Activated CD4-positive, alpha-beta T cell treated with anti-CD3 and anti-CD28 coated beads for 36 hours (primary cell): ENCODE measurements around the gene ZNF687. TPM values are rescaled to one million over a fixed set of nuclear protein-coding genes. Genes with fewer than 3 reads are reported as not detected.

Experiments used
- ATAC-seq: fragments of 200-7000 bp; cut with Tn5 transposase; one replicate; pipeline ENCODE4 v1.10.0; 2021; ENCODE audit warnings: mild to moderate bottlenecking, moderate library complexity
- CTCF ChIA-PET: fragments of 350-600 bp; sonication (Branson Sonifier 250); formaldehyde crosslinking; loops from one replicate; lab custom pipeline; 2021; ENCODE audit warnings: antibody characterized with exemption; lab: Charles Lee
- POLR2A ChIA-PET: fragments of 350-600 bp; sonication (Branson Sonifier 250); formaldehyde crosslinking; loops from one replicate; lab custom pipeline; 2021; ENCODE audit warnings: antibody characterized with exemption, inconsistent platforms; lab: Charles Lee
- DNase-seq: peaks from one replicate; pipeline ENCODE4 v3.0.0-alpha.2; 2020
- H3K27ac Mint-ChIP-seq: one replicate; pipeline ENCODE4 v1.8.0; 2021; ENCODE audit warnings: mixed read lengths
- H3K27me3 Mint-ChIP-seq: one replicate; pipeline ENCODE4 v1.8.0; 2021; ENCODE audit warnings: mixed read lengths
- H3K36me3 Mint-ChIP-seq: one replicate; pipeline ENCODE4 v1.8.0; 2021; ENCODE audit warnings: low read depth, mixed read lengths
- H3K4me1 Mint-ChIP-seq: one replicate; pipeline ENCODE4 v1.8.0; 2021; ENCODE audit warnings: mixed read lengths
- H3K4me3 Mint-ChIP-seq: one replicate; pipeline ENCODE4 v1.8.0; 2021; ENCODE audit warnings: mild to moderate bottlenecking, moderate library complexity, mixed read lengths
- H3K9me3 Mint-ChIP-seq: one replicate; pipeline ENCODE4 v1.8.0; 2021; ENCODE audit warnings: low read depth, mixed read lengths
- intact Hi-C, 2 experiments: fragments of 100-400 bp; cut with DNase I in 1 of 2; cut with micrococcal nuclease in 1 of 2; formaldehyde crosslinking; loops; one replicate each; pipeline versions ENCODE4 v1.14.2 to v1.15.1; 2022 to 2024; cut with DNase I, micrococcal nuclease
- total RNA-seq, 2 experiments: library from RNA; stranded (reverse); gene quantifications; one replicate each; pipeline ENCODE4 v1.2.3, GENCODE V29; 2021

The ZNF687 gene
- total RNA-seq, 2 experiments from 2014 or later: 27.2 to 30.1 TPM

DNA sequence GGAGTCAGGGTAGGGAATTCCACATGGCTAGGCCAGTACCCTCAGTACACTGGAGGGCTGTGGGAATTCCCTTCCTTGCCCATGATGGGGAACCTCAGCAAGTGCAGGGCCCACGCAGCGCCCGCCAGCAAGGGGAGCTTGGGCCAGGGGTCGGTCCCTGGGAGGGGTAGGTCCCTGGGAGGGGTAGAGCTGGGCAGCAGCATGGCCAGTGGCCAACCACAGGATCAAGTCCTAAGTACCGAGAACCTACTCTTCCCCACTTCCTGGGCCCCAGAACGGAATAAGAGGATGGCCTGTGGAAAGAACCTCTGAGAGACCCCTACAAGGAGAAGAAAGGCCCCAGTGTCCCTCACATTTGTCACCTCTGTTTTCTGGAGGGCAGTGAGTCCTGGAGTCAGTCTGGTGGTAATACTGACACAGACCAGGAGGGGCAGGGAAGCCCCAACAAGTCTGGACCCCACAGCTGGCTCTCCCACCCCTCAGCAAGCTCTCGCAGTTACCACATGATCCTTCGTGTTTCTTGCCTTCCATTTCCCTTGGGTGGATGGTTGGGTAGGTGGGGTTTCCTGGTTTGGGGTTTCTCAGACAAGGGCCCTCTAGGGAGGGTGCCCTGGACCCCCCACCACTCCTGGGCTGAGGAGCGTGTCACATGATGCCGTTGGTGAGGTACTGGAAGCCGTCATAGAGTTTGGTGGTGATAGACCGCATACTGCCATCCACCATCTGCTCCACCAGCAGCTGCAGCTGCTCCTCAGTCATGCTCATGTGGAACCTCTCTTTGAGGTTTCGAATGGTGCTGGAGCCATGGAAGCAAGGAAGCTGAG lies 10.3 kb downstream of the ZNF687 start:
- CTCF ChIA-PET: interaction anchor here (0.5 to 6.4 kb wide), 3 partner anchors 48 to 286 kb away, joined by 3 to 53 read pairs (median 3); partner anchors contain the start of gene MINDY1
- DNase-seq (no peak), ATAC-seq (peak; percentile 34)
- POLR2A ChIA-PET: interaction anchor here (0.6 to 2.5 kb wide), 4 partner anchors 9 to 16 kb away, joined by 3 to 8 read pairs (median 6); partner anchors contain the start of gene ZNF687
- Mint-ChIP-seq H3K27ac (peak overlapping the region; percentile 55), H3K4me1 (no peaks in the 10 kb centered on the region), H3K27me3 (no peaks in the 10 kb centered on the region), H3K4me3 (no peak overlapping the region), H3K36me3 (peaks cover 37% of the 10 kb centered on the region), H3K9me3 (no peaks in the 10 kb centered on the region)
- intact Hi-C loops: no loop called here

DNA sequence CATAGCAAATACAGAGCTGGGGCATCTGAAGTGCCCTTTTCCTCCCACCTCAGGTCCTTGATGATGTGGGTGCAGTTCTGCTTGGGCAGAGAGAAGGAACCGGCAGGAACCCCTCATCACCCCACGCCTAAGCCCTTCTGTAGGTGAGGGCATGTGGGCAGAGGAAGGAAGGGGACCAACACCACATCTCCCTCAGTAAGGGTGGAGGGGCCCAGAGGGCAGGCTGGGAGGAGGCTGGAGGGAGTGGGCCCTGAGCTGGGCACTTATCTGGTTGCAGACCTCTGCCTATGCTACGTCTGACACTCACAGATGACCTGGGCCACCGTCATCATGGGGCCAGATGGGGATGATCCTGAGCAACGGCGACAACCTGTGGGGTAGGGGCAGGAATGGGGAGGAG lies 11.0 kb downstream of the ZNF687 start:
- Mint-ChIP-seq H3K36me3 (peaks cover 39% of the 10 kb centered on the region), H3K9me3 (no peaks in the 10 kb centered on the region), H3K4me3 (no peak overlapping the region), H3K4me1 (no peaks in the 10 kb centered on the region), H3K27me3 (no peaks in the 10 kb centered on the region), H3K27ac (no peak overlapping the region)
- no peak for DNase-seq
- ATAC-seq: peak; percentile 11
- intact Hi-C loops: no loop called here
- CTCF ChIA-PET: interaction anchor here (1.1 to 6.4 kb wide), 2 partner anchors 47 to 286 kb away, joined by 3 to 53 read pairs; partner anchors contain the start of gene MINDY1
- POLR2A ChIA-PET: interaction anchor here (0.5 to 2.5 kb wide), 4 partner anchors 10 to 55 kb away, joined by 4 to 8 read pairs (median 6); partner anchors contain the start of gene ZNF687

DNA sequence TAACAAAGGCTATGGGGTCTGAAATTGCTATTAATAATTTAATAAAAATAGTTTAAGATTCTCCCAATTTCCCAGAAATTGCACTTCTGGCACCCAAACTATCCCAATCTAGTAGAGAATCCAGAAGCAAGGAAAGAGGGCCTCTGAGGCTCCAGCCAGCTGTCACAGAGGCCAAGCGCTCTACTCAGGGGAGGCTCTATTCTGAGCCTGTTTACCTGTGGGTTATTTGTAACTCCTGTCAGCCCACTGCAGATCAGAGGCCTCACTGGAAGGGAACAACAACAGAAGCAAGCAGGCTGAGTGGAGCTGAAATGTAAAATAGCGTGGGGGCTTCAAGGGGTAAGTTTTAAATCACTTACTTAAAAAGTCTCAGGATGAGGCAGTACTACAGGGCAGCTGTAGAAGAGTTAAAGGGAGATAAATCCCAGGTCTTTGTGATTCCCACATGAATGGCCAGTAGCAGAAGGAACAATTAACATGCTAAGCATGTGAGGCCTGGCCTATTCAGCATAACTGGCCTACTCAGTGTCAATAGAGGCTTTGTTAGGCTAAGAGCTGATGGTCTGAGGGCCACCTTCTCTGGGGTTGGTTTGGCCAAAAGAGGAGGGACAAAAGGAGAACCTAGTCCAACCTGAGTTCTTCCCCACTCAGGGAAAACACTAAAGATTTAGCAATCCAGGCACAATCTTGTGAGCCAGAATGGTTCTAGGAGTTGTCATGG lies 12.8 kb downstream of the ZNF687 start:
- intact Hi-C loops: no loop called here
- ChIA-PET POLR2A (interaction anchor here (0.6 to 2.5 kb wide), 4 partner anchors 12 to 46 kb away, joined by 3 to 8 read pairs (median 4); no protein-coding TSS in a partner anchor), CTCF (interaction anchor here (0.6 to 6.4 kb wide), 5 partner anchors 10 to 958 kb away, joined by 3 to 53 read pairs (median 6); no protein-coding TSS in a partner anchor)
- Mint-ChIP-seq H3K27ac (peak overlapping the region; percentile 17), H3K36me3 (peaks cover 42% of the 10 kb centered on the region), H3K4me3 (no peak overlapping the region), H3K9me3 (no peaks in the 10 kb centered on the region), H3K4me1 (no peaks in the 10 kb centered on the region), H3K27me3 (no peaks in the 10 kb centered on the region)
- ATAC-seq (no peak), DNase-seq (no peak)

DNA sequence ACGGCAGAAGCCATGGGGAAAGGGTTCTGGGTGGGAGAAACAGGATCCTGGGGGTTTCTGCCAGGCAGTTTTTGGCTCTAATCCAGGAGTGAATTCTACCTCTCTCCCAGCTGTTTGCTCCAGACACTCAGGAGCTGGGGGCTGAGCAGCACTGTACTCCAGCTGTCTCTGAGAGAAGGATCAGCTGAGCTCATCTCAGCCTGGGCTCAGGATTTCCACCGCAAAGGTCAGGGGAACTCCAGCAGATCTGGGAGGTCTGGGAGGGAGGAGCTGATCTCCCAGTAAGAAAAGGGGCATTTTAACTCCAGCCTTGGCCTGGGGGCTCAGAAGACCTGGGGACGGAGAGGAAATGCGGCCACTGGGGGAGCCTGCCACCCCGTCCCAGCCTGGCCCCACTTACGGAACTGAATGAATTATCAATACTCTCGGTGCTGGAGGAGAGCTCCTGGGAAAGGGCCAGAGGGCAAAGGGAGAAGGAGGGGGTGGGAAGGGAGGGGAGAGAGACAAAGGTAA lies 27.8 kb downstream of the ZNF687 start:
- CTCF ChIA-PET: interaction anchor here (0.5 to 7.1 kb wide), 7 partner anchors 9 to 301 kb away, joined by 3 to 76 read pairs (median 12); partner anchors contain the start of gene PI4KB
- intact Hi-C loops: loop anchor here in 1 of 2 experiments (10.0 kb wide), 1 partner anchor 425 kb away; no protein-coding TSS in a partner anchor
- no peak overlapping the region for H3K4me3 Mint-ChIP-seq
- POLR2A ChIA-PET: interaction anchor here (0.6 kb wide), 1 partner anchor 41 kb away, joined by 5 read pairs; no protein-coding TSS in a partner anchor
- no peak for DNase-seq
- H3K36me3 Mint-ChIP-seq: peaks cover 49% of the 10 kb centered on the region
- H3K9me3 Mint-ChIP-seq: no peaks in the 10 kb centered on the region
- no peak for ATAC-seq
- H3K4me1 Mint-ChIP-seq: peaks cover 38% of the 10 kb centered on the region
- H3K27ac Mint-ChIP-seq: peak overlapping the region; percentile 18
- no peaks in the 10 kb centered on the region for H3K27me3 Mint-ChIP-seq

DNA sequence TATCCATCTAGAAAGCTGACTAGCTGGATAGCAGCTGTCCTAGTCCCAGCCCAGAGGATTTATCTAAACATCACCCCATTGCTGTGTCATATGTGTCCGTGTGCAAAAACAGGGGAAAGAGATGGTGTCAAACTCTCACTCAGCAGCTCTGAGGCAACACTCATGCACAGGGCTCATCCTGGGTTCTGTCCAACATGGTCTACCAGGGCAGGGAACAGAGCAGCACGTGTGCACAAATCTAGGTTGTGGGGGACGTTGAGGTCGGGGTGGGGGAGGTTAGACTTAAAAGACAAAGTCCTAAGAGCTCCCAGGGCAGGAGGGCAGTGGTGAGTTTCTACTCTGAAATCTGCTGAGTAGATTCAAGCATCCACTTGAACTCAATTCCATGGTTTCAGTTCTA lies 28.9 kb downstream of the ZNF687 start:
- no peaks in the 10 kb centered on the region for H3K9me3 Mint-ChIP-seq
- ChIA-PET CTCF (interaction anchor here (0.8 to 7.1 kb wide), 12 partner anchors 10 to 89 kb away, joined by 3 to 76 read pairs (median 4); partner anchors contain the start of gene PI4KB), POLR2A (interaction anchor here (0.6 to 3.4 kb wide), 11 partner anchors 10 to 970 kb away, joined by 3 to 29 read pairs (median 5); partner anchors contain the start of genes PI4KB, PSMB4 and ZNF687)
- H3K27ac Mint-ChIP-seq: peak overlapping the region; percentile 99
- intact Hi-C loops: loop anchor here (1.0 kb wide), 4 partner anchors 16 to 88 kb away; partner anchors contain the start of genes PI4KB (in 2 of the 2), RFX5 (in 2 of the 2) and PSMB4 (in 1 of the 2)
- H3K36me3 Mint-ChIP-seq: peaks cover 48% of the 10 kb centered on the region
- no peaks in the 10 kb centered on the region for H3K27me3 Mint-ChIP-seq
- H3K4me3 Mint-ChIP-seq: no peak overlapping the region
- H3K4me1 Mint-ChIP-seq: peaks cover 41% of the 10 kb centered on the region
- DNase-seq (no peak), ATAC-seq (no peak)

DNA sequence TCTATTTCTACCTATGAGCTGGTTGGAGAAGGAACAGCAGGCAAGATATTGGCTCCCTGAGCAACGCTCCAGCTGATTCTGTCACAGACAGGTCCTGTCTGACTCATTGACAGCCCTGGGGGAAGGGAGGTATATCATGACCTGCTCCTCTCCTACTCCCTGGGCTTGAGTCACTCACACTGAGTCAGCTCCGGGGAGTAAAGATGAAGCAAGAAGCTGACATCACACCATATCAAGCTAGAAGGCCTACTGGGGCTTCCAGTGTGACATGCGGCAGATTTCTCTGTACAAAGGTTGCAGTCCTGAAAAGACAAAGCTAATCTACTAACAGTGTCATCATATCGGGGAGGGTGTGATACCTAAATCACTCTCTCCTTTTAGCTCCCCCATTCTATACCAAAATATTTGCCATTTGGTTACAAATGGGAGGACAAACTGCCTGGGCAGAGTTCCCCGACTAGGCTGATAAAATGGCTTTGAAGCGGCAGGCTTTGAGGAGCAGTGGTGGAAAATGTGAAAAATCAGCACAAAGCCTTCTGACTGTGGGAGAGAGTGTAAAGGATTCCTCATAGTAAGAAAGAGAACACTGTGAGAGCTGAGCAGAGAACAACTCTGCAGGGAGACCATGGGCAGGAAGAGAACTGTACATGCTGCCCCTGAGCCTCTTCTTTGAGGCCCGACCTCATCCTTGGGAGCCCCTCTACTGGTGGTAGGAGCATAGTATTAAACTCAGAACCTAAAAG lies 29.7 kb downstream of the ZNF687 start:
- DNase-seq (peak; percentile 92), ATAC-seq (peak; percentile 99)
- POLR2A ChIA-PET: interaction anchor here (0.6 to 3.4 kb wide), 13 partner anchors 9 to 635 kb away, joined by 3 to 29 read pairs (median 5); partner anchors contain the start of genes PI4KB, PSMB4, VPS72 and ZNF687
- CTCF ChIA-PET: interaction anchor here (0.7 to 7.1 kb wide), 16 partner anchors 11 to 735 kb away, joined by 3 to 76 read pairs (median 4); partner anchors contain the start of genes PI4KB and RFX5
- H3K27ac Mint-ChIP-seq: peak overlapping the region; percentile 99
- no peaks in the 10 kb centered on the region for H3K27me3 Mint-ChIP-seq
- peaks cover 41% of the 10 kb centered on the region for H3K4me1 Mint-ChIP-seq
- intact Hi-C loops: loop anchor here (1.0 kb wide), 4 partner anchors 16 to 88 kb away; partner anchors contain the start of genes PI4KB (in 2 of the 2), RFX5 (in 2 of the 2) and PSMB4 (in 1 of the 2)
- peak overlapping the region; percentile 13 for H3K4me3 Mint-ChIP-seq
- peaks cover 50% of the 10 kb centered on the region for H3K36me3 Mint-ChIP-seq
- no peaks in the 10 kb centered on the region for H3K9me3 Mint-ChIP-seq

DNA sequence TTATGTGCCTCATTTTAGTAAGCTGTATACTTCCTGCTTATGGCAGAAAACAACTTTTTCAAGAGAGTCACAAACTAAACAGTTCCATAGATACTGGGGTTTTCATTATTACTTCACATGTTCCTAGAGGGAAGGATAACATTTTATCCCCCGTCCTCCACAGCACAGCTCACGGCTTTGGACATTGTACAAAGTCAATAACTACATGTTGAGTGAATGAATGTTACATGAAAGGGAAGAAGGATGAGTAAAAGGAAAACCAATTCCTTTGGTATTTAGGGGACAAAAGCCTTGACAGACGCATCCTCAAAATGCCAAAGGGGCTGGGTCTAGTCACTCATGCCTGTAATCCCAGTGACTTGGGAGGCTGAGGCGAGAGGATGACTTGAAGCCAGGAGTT lies 30.3 kb downstream of the ZNF687 start:
- intact Hi-C loops: no loop called here
- Mint-ChIP-seq H3K36me3 (peaks cover 45% of the 10 kb centered on the region), H3K4me1 (peaks cover 41% of the 10 kb centered on the region), H3K27me3 (no peaks in the 10 kb centered on the region), H3K4me3 (peak overlapping the region; percentile 13), H3K9me3 (no peaks in the 10 kb centered on the region), H3K27ac (peak overlapping the region; percentile 99)
- ChIA-PET CTCF (interaction anchor here (0.6 to 7.1 kb wide), 13 partner anchors 11 to 494 kb away, joined by 3 to 76 read pairs (median 3); partner anchors contain the start of genes PI4KB and RFX5), POLR2A (interaction anchor here (0.6 to 3.4 kb wide), 6 partner anchors 8 to 364 kb away, joined by 3 to 29 read pairs (median 8); partner anchors contain the start of genes PI4KB and ZNF687)
- ATAC-seq (no peak), DNase-seq (no peak)

DNA sequence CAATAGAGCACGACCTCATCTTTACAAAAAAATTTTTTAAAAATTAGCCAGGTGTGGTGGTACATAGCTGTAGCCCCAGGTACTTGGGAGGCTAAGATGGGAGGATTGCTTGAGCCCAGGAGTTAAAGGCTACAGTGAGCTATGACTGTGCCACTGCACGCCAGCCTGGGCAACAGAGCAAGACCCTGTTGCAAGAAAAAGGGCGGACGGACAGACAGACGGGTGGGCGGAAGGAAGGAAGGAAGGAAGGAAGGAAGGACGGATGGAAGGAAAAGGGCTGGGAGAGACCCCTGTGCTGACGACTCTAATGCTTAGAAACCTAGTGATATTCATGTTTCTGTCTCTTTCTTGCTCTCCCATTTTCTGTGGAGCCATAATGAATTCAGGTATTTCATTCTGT lies 30.7 kb downstream of the ZNF687 start:
- no peak overlapping the region for H3K4me3 Mint-ChIP-seq
- DNase-seq (no peak), ATAC-seq (no peak)
- H3K9me3 Mint-ChIP-seq: no peaks in the 10 kb centered on the region
- H3K36me3 Mint-ChIP-seq: peaks cover 45% of the 10 kb centered on the region
- H3K27ac Mint-ChIP-seq: peak overlapping the region; percentile 99
- intact Hi-C loops: no loop called here
- CTCF ChIA-PET: interaction anchor here (0.6 to 7.1 kb wide), 8 partner anchors 11 to 88 kb away, joined by 3 to 76 read pairs (median 4); partner anchors contain the start of genes PI4KB and PSMD4
- H3K27me3 Mint-ChIP-seq: no peaks in the 10 kb centered on the region
- peaks cover 41% of the 10 kb centered on the region for H3K4me1 Mint-ChIP-seq
- POLR2A ChIA-PET: interaction anchor here (0.6 to 3.4 kb wide), 3 partner anchors 9 to 217 kb away, joined by 3 to 29 read pairs (median 4); partner anchors contain the start of gene PI4KB

DNA sequence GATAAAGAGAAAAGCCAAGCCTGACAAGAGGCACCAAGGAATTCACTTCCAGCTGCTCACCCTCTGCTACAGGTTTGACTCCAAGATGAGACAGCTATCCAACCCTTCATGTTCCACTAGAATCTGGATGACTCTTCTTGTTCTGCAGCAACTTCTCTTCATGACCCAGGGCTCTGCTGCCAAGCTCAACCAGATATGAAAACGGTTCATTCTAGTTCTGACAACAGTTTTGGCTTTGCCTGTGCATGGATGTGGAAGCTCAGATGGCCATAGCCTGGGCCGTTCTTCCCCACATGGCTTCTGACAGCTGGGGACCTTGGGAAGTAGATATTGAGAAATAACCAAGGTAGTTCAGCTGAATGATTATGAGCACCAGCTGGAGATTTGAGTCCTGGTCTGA lies 31.4 kb downstream of the ZNF687 start:
- intact Hi-C loops: no loop called here
- H3K36me3 Mint-ChIP-seq: peaks cover 42% of the 10 kb centered on the region

More for the DNA sequence above, 31.4 kb downstream of the ZNF687 start:
- DNase-seq (no peak), ATAC-seq (no peak)
- Mint-ChIP-seq H3K9me3 (no peaks in the 10 kb centered on the region), H3K4me3 (no peak overlapping the region), H3K27ac (peak overlapping the region; percentile 99), H3K27me3 (no peaks in the 10 kb centered on the region), H3K4me1 (peaks cover 41% of the 10 kb centered on the region)
- ChIA-PET CTCF (interaction anchor here (0.6 to 7.1 kb wide), 9 partner anchors 11 to 182 kb away, joined by 3 to 76 read pairs (median 4); partner anchors contain the start of genes PI4KB and PSMD4), POLR2A (interaction anchor here (0.6 to 3.4 kb wide), 3 partner anchors 8 to 13 kb away, joined by 4 to 29 read pairs (median 8); partner anchors contain the start of gene PI4KB)
